ENCODE data around the gene FMN1. TPM values are rescaled to one million over a fixed set of nuclear protein-coding genes. Genes with fewer than 3 reads are reported as not detected.

FMN1 gene
- total RNA-seq, 1 experiment from 2014 or later: 25.8 TPM

GRCh38 chr15:33032053-33032452 lies 162.5 kb downstream of the FMN1 start:
- Histone ChIP-seq H3K4me2 (no peak overlapping the region), H3K79me2 (ENCODE audit: low read depth) (no peaks in the 10 kb centered on the region), H3K9me3 (ENCODE audit: insufficient read depth, low read depth) (no peaks in the 10 kb centered on the region), H3K27me3 (ENCODE audit: insufficient read depth, low read depth) (no peaks in the 10 kb centered on the region), H3K4me1 (replicated peaks; ENCODE audit: insufficient read depth) (no peaks in the 10 kb centered on the region), H3K9me2 (ENCODE audit: insufficient read depth) (no peaks in the 10 kb centered on the region), H2AFZ (no peak overlapping the region), H3K36me3 (ENCODE audit: low read depth) (no peaks in the 10 kb centered on the region), H3K27ac (no peak overlapping the region), H3K4me3 (no peak overlapping the region), H3F3A (ENCODE audit: insufficient read depth, low read depth) (no peaks in the 10 kb centered on the region), H4K20me1 (ENCODE audit: insufficient read depth) (no peaks in the 10 kb centered on the region)
- TF ChIP-seq EZH2 (IDR thresholded peaks at IDR 0.05; ENCODE audit: low read depth) (no peak), CTCF (conservative IDR thresholded peaks at IDR 0.05) (no peak)
- POLR2A ChIA-PET (ENCODE audit: unreplicated experiment): interaction anchor here (0.6 kb wide), 1 partner anchor 17 kb away, joined by 4 read pairs; no protein-coding TSS in a partner anchor
- CTCF ChIA-PET: no interaction called here
- no TSS peak for BruUV-seq (replicated peaks)
- DNase-seq: no peak
- intact Hi-C loops (cut with micrococcal nuclease; ENCODE audit: unreplicated experiment): no loop called here

DNA sequence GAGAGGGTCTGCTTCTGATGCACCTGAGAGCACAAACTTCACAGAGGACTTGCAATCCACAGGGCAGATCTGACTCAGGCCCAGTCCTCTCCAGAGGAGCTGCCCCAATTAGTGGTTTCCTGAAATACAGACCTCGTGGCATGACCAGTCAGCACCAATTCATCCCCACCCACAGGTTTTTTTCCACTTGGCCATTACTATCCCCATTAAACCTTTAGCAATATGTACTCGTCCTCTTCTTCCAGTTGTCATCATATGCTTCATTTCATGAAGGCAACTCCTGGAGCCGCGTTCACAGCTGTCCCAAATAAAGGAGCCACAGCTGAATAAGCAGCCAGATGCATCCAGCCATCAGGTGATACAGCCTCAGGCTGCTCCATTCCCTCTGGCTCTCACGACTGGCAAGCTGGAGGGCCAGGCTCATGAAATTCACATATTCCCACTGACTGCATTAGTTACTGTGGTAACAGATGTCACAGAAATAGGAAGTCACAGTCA lies 163.1 kb downstream of the FMN1 start:
- Histone ChIP-seq H3F3A (ENCODE audit: insufficient read depth, low read depth) (no peaks in the 10 kb centered on the region), H3K4me2 (no peak overlapping the region), H4K20me1 (ENCODE audit: insufficient read depth) (no peaks in the 10 kb centered on the region), H3K9me2 (ENCODE audit: insufficient read depth) (no peaks in the 10 kb centered on the region), H3K4me3 (no peak overlapping the region), H2AFZ (no peak overlapping the region), H3K27ac (no peak overlapping the region), H3K9me3 (ENCODE audit: insufficient read depth, low read depth) (no peaks in the 10 kb centered on the region), H3K79me2 (ENCODE audit: low read depth) (no peaks in the 10 kb centered on the region), H3K4me1 (replicated peaks; ENCODE audit: insufficient read depth) (no peaks in the 10 kb centered on the region), H3K36me3 (ENCODE audit: low read depth) (no peaks in the 10 kb centered on the region), H3K27me3 (ENCODE audit: insufficient read depth, low read depth) (no peaks in the 10 kb centered on the region)
- ChIA-PET POLR2A (ENCODE audit: unreplicated experiment) (interaction anchor here (0.6 kb wide), 1 partner anchor 17 kb away, joined by 4 read pairs; no protein-coding TSS in a partner anchor), CTCF (no interaction called here)
- TF ChIP-seq CTCF (conservative IDR thresholded peaks at IDR 0.05) (no peak), EZH2 (IDR thresholded peaks at IDR 0.05; ENCODE audit: low read depth) (no peak)
- intact Hi-C loops (cut with micrococcal nuclease; ENCODE audit: unreplicated experiment): no loop called here
- no peak for DNase-seq
- no TSS peak for BruUV-seq (replicated peaks)

DNA sequence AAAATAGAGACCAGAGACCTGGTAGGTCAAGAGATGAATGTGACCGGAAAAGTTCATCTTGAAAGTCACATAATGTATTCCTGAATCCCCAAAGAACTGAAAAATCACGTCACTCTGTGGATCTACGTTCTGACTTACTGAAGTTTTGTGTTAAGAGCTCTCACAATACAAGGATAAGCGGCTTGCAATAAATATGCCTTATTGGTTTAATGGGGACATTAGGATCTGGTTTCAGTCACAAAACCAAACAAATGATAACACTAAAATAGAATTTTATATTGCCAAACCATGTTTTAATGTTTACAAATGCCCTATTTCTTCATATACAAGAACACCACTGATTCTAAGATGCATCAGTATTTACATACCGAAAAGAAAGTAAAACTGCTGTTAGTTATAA lies 164.2 kb downstream of the FMN1 start:
- H3K36me3 ChIP-seq (ENCODE audit: low read depth): no peaks in the 10 kb centered on the region
- no TSS peak for BruUV-seq (replicated peaks)
- no peak overlapping the region for H3K4me3 ChIP-seq
- no peak for DNase-seq
- H3K9me3 ChIP-seq (ENCODE audit: insufficient read depth, low read depth): no peaks in the 10 kb centered on the region
- no peak overlapping the region for H3K27ac ChIP-seq
- H3K79me2 ChIP-seq (ENCODE audit: low read depth): no peaks in the 10 kb centered on the region
- intact Hi-C loops (cut with micrococcal nuclease; ENCODE audit: unreplicated experiment): no loop called here
- H3K9me2 ChIP-seq (ENCODE audit: insufficient read depth): no peaks in the 10 kb centered on the region
- ChIA-PET POLR2A (ENCODE audit: unreplicated experiment) (no interaction called here), CTCF (interaction anchor here (0.7 kb wide), 1 partner anchor 356 kb away, joined by 3 read pairs; no protein-coding TSS in a partner anchor)
- no peaks in the 10 kb centered on the region for H3K27me3 ChIP-seq (ENCODE audit: insufficient read depth, low read depth)
- no peaks in the 10 kb centered on the region for H4K20me1 ChIP-seq (ENCODE audit: insufficient read depth)
- H3F3A ChIP-seq (ENCODE audit: insufficient read depth, low read depth): no peaks in the 10 kb centered on the region
- no peaks in the 10 kb centered on the region for H3K4me1 ChIP-seq (replicated peaks; ENCODE audit: insufficient read depth)
- no peak overlapping the region for H3K4me2 ChIP-seq
- TF ChIP-seq EZH2 (IDR thresholded peaks at IDR 0.05; ENCODE audit: low read depth) (no peak), CTCF (conservative IDR thresholded peaks at IDR 0.05) (no peak)
- no peak overlapping the region for H2AFZ ChIP-seq
